Measurements from ENCODE around the gene CENPQ. TPM values are rescaled to one million over a fixed set of nuclear protein-coding genes. Genes with fewer than 3 reads are reported as not detected.

The CENPQ gene
- total RNA-seq, 1 donor from 2014 or later, result 14.3 TPM

DNA sequence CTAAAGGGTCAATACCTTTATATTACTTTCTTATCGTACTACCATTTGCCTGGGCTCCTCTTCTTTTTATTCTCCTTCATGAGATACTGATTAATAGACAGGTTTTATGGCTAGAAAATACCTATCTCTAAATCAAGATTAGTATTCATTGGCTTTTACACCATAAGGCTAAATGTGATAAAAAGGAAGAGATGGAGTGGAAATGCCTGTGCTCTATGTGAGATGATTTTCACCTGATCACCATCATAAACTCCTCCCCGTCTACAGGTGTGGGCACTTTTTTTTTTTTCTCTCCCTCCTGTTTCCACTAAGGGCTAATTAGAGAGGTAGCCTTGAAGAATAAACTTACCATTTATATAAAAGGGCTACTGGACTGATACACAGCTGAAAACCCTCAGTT lies 36.5 kb downstream of the CENPQ start, which contains the start of gene GLYATL3:
TSS of gene GLYATL3 (plus strand) at position 301 of the 400 bp plus-strand sequence. CDS start 12,068 bp downstream, outside the sequence.
- intact Hi-C loops (cut with micrococcal nuclease), result no loop called here

DNA sequence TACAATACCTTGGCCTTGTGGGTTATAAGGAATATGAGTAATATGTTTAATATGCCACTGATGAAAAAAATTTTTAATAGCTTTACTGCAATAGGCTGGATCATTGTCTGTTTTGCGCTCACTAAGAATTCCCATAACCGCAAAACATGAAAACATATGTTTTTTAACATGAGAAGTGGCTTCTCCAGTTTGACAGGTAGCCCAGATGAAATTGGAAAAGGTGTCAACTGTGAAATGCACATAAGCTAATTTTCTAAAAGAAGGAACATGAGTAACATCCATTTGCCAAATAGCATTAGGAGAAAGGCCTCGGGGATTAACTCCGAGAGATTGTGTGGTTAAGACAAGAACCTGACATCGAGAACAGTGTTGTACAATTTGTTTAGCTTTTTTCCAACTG lies 41.5 kb downstream of the CENPQ start:
- intact Hi-C loops (cut with micrococcal nuclease), result no loop called here

DNA sequence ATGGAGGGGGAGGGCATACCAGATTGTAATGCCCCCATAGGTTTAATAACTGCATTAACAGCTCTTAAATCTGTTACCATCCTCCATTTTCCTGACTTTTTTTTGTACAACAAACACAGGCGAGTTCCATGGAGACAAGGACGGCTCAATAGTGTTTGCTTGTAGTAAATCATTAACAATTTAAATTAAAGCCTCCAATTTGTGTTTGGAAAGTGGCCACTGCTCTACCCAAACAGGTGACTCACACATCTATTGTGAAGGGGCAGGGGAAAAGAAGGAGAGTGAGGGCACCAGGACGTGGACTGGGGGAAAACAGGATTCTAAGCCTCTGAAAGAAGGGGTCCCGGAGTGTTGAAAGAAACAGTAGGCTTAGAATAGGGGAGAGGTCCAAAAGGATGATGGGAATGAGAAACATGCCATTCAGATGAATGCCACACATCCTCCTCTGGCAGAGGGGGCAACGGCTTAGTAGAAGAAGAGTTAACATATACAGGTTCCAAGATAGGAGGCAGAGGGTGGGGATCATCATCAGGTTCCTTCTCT lies 43.5 kb downstream of the CENPQ start:
- intact Hi-C loops (cut with micrococcal nuclease), result no loop called here

DNA sequence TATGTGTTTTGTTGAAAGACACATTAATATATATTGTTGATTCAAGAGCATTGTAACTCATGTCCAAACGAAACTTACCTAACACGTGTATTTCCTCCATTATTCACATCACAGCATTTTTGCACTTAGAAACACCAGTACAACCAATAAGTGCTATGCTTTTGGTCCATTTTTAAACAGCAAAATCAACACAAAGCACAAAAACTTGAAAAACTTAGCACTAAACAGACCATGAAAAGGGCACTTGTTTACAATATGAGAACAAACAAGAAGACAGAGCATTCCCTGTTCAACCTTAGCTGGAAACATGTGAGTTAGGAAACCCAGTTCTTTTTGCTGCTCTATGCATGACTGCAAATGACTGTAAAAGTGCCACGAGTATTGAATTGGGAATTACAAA lies 46.2 kb downstream of the CENPQ start:
- intact Hi-C loops (cut with micrococcal nuclease), result no loop called here

DNA sequence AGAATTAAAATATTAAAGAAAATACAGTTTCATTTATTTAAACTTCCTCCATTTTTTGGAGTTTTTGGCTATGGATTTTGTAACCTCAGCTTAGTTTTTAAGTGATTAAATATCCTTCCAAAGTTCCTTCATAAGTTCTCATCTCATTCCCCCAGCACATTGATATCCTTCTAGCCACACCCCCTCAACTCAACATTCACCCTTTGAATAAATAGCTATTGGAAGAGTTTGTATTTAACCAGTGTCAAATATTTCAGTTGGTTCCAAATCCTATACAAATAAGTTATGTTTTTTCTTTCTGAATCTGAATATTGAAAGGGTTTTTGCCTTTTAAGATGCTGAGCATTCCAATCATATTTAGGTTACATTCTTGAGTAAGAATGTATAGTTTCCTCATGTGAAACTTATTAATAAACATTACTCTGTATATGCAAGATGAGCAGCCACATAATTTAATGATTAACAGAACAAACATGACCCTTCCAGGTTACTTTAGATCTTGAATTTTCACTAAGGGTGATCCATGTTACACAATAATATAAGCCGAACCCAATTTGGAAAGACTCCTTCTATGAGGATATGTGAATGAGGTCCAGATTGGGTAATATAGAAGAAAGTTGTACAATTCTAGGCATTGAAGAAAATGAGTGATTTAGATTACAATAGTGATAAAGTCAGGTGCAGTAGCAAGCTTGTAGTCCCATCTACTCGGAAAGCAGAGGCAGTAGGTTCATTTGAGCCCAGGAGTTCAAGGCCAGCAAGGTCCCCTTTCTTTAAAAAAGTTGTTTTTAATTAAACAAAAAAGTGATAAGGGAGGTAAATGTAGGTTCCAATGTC lies 50.2 kb downstream of the CENPQ start:
- intact Hi-C loops (cut with micrococcal nuclease), result no loop called here

DNA sequence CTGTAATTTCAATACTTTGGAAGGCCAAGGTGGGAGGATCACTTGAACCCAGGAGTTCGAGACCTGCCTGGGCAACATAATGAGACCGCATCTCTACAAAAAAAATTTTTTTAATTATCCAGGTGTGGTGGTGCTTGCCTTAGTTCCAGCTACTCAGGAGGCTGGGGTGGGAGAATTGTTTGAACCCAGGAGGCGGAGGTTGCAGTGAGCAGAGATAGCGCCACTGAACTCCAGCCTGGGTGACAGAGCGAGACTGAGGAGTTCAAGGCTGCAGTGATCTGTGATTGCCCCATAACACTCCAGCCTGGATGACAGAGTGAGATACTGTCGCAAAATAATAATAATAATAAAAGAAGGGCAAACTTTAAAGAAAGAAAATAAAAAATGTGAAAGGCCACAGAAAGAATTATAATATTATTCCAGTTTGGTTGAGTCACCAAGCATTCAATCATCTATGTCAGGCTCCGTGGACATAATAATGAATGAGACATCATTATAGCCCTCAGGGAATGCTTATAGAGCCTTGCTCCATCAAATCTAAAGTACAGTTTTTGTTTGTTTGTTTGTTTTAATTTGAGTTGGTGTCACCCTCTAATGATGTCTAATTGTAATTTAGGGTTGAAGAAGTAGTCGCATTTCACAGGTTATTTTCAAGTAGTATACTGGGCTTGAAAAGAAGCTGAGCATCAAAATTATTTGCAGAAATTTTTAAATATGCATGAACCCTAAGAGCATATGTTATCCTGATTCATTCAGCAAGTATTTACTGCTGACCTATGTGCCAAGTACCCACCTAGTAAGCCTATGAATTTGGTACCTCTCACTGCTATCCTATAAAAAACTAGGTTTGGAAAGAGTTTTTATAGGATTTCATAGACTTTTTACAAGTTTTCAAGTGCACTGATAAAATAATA lies 51.7 kb downstream of the CENPQ start:
- intact Hi-C loops (cut with micrococcal nuclease), result no loop called here

DNA sequence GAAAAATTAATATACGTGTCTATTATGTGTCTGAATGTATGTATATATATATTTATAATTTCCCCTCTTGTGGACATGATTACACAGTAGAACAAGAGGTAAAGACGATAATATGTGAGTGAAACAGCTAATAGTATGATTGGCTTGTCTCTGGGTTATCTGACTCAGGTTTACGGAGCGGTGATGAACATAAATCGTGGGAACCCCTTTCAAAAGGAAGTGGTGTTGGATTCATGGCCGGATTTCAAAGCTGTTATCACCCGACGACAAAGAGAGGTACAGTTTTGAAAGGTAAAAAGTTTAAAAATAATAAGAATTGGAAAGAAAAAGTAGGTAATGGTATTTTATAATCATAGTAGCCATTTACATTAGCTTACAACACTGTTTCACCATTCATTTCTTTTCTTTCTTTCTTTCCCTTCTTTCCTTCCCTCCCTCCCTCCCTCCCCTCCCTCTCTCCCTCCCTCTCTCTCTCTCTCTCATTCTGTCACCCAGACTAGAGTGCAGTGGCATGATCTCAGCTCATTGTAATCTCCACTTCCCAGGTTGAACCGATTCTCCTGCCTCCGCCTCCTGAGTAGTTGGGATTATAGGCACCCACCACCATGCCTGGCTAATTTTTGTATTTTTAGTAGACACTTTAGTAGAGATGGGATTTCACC lies 52.4 kb downstream of the CENPQ start:
- intact Hi-C loops (cut with micrococcal nuclease), result no loop called here

DNA sequence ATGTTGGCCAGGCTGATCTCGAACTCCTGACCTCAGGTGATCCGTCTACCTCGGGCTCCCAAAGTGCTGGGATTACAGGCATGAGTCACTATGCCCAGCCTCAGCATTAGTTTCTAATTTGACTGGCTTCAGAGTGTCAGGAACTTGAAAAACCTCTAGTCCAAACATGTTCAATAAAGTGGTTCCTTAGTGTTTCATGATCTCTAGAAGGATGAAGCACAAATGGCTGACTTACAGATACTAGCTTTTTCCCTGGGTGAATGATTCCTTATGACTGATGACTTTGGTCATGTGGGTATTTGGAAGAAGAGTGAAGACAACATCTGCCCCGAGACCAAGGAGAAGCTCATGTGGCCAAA lies 53.0 kb downstream of the CENPQ start:
- intact Hi-C loops (cut with micrococcal nuclease), result no loop called here

DNA sequence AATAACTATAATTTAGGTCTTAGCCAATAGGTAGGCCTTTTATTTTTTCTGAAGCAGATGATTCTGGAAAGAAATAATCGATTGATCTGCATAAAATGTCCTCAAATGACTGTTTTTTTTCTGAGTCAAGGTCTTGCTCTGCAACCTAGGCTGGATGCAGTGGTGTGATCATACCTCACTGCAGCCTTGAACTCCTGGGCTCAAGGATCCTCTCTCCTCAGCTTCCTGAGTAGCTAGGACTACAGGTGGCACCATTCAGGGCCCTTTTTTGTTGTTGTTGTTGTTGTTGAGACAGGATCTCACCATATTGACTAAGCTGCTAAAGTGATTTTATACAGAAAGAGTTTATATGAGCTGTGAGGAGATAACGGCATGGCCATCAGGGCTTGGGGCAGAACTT lies 54.7 kb downstream of the CENPQ start:
- intact Hi-C loops (cut with micrococcal nuclease), result no loop called here

DNA sequence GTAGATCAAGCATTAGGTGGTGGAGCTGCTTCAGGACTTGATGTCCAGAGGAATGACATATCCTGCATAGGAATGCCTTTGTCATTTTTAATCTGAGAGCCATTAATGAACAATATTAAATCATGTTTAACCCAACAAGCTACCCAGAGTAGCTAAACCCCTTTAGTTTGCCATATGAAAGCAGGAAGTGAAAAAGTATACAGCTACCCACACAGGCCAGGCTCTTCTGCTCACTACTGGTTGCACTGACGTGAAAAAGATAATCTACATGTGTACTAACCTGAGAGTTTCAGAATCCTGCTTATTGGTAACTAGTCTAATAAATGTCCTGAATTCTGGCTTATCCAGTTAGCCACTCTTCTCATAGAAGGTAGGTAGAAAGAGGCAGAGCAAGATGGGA lies 56.5 kb downstream of the CENPQ start:
- intact Hi-C loops (cut with micrococcal nuclease), result no loop called here

DNA sequence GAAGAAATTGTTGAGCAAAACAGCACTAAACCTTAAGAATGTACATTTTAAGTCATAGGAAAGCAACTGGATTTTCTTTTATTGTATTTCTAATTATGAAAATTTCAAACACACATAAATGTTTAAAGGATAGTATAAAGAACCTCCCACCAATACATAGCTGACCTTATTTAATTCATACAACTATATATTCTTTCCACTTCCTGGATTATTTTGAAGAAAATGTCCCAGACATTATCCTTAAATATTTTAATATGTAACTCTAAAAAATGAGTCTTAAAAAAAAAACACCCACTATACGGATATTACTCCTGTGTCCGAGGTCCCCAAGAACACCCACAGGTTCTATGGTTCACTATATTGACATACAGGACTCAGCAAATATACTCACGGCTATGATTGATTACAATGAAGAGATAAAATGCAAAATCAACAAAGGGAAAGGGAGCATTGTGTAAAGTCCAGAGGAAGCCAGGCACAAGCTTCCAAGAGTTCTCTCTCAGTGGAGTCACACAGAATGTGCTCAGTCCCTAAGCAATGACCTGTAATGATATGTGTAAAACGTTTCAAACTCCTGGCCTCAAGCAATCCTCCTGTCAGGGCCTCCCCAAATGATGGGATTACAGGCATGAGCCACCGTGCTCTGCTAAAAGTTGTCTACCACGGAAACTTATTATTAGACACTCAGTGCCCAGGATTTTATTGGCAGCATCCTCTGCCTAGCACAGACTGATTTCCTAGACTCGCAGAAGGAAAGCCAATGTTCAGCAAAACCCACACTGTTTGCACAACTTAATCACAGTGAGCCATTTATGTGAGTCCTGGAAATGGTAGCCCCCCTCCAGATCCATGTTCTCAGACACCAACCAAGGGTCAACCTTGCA lies 59.8 kb downstream of the CENPQ start:
- intact Hi-C loops (cut with micrococcal nuclease), result no loop called here

DNA sequence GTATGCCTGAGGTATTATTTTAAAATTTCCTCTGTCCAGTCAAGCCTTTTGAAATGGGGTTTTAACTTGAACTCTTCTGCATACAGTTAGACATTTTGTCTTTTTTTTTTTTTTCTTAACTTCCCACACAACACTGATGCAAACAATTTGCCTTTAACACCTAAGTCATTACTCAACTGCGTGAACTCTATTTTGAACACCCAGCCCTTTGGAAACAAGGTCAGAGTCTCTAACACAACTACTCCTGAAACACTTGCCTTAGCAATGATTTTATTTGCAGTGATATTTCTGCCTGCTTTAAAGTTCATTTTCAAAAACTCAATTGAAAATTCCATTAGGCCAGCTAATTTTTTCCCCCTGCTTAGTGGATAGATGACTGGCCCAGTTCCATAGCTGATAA lies 60.7 kb downstream of the CENPQ start:
- intact Hi-C loops (cut with micrococcal nuclease), result no loop called here

DNA sequence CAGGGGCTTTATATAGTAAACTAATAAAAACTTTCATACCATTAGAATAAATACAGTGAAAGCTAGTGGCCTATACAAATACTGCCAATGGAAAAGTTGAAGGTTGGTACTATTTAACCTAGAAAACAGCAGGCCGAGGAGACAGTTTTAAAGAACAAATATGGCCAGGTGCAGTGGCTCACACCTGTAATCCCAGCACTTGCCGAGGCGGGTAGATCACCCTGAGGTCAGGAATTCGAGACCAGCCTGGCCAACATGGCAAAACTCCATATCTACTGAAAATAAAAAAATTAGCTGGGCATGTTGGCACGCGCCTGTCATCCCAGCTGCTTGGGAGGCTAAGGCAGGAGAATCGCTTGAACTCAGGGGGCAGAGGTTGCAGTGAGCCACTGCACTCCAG lies 61.4 kb downstream of the CENPQ start:
- intact Hi-C loops (cut with micrococcal nuclease), result no loop called here

DNA sequence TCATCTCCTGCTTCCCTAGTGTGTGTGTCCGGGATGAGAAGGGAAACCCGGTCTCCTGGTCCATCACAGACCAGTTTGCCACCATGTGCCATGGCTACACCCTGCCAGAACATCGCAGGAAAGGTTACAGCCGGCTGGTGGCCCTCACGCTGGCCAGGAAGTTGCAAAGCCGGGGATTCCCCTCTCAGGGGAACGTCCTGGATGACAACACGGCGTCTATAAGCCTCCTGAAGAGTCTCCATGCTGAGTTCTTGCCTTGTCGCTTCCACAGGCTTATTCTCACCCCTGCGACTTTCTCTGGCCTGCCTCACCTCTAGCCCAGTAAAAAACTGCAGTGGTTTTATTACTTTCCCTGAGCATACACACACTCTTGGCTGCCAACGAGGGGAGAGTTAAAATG lies 63.4 kb downstream of the CENPQ start:
- intact Hi-C loops (cut with micrococcal nuclease), result no loop called here

DNA sequence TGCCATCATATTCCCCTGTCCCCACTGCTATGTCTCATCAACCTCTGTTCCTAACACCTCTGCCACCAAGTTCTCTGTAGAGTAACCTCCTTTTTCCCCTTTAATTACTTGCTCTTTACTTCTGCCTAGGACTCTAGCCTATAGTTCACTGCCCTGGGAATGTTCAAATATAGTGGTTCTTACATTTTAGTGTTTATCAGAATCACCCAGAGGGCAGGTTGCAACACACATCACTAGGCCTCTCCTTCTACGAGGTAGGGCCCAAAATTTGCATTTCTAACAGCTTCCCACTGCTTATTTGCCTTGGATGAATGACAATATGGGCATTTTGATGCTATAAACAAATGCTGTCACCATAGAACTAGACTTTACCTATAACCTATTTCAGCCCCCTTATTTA lies 64.2 kb downstream of the CENPQ start:
- intact Hi-C loops (cut with micrococcal nuclease), result no loop called here

DNA sequence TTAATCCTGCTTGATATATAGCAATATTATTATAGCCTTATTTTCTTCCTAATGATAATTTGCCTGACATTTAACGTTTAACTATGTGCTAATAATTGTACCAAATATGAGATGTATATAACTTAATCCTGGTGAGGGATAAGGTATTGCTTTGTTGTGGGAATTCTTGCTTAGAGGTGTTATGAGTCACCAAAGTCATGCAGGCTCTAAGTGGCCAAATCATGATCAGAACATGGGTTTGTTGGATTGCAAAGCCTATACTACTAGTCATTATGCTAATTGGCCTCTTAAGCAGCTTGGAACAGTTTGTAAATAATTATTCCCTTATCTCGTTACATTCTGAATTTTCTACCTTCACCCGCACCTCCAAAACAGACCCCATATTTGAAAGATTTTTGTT lies 65.4 kb downstream of the CENPQ start:
- intact Hi-C loops (cut with micrococcal nuclease), result no loop called here

DNA sequence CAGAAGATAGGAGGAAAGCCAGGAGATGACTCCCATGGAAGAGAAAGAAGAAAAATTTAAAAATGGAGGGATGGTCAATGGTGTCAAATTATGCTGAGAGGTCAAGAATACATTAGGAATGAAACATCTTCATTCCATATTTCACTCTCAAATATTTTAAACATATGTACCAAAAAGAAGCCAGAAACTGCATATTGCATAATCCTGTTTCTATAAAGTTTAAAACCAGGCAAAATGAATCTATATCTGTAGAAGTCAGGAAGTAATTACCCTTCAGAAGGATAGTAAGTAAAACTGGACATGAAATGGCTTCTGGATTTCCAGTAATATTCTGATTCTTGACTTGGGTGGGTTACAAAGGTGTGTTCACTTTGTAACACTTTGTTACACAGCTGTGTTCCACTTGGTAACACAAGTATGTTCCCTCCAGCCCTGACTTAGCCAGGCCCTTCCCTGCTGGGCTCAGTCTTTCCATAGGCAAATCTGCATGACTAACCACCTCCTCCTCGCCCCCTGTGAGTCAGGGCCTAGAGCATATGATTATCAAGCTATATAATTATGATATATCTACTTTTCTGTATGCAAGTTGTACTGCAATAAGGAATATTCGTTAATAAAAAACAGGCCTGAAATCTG lies 67.1 kb downstream of the CENPQ start:
- intact Hi-C loops (cut with micrococcal nuclease), result no loop called here

DNA sequence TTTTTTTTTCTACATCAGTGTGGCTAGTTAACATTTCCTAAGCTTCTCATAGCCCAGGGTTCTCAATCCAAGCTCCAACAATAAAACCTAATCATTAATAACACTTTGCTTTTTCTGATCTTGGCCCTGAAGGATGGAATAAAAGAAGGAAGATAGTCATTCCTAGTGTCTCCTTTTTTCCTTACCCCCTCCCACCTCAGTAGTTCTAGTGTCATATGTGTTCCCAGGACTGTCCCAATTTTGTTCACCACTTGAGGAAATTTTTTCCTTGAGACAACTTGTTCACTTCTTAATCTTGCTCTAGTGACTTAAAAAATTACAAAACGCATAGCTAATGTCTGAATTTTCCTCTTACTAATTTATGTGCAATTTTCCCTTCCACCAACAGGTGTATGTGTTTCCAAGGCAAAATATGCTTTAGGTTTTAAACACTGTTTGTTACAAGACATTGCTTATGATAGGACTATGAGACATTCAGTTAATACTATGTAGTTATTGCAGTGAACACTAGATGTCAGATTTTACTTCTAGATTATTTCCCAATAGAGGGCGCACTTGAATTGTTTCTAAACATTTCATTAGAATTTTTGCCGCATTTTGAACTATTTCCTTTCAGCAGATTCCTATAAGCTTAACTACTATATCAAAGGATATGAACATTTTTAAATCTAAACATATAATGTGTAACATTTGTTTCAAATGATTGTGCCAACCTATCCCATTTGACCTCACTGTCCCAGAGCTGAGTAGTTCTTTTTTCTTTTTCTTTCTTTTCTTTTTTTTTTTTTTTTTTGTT lies 68.8 kb downstream of the CENPQ start:
- intact Hi-C loops (cut with micrococcal nuclease), result loop anchor here (1.0 to 2.0 kb wide), 3 partner anchors 19 to 317 kb away; partner anchors contain the start of gene C6orf141

DNA sequence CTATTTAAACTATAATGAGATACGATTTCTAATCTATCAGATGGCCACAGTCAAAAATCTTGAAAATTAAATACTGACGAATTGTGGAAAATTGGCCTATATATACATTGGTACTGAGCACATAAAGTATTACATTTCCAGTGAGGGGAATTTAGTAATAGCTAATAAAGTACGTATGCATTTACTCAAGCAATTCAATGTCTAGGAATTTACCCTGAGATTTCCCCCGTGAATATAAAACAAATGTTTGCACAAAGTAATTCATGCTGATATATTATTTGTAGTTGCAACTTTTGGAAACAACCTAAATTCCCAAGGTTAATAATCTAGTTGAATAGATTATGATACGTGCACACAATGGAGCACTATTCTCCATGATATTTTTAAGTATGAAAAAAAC lies 72.6 kb downstream of the CENPQ start:
- intact Hi-C loops (cut with micrococcal nuclease), result no loop called here

Measured in T-helper 2 cell treated with Interferon-gamma antibody and Interleukin-4, amounts not matched to agents 100 ng/mL and 5 ng/mL, for 36 hours (primary cell).